GM12865 (cell line): ENCODE measurements around the gene PFDN2.
A peak's percentile ranks its signal among the peaks of the same experiment; 100 is the strongest.

Experiments
- DNase-seq: peaks from one replicate; pipeline ENCODE4 v3.0.0; 2010; ENCODE audit warnings: low read depth
- H3K4me3 ChIP-seq: 2 replicates; pipeline ENCODE4 v1.5.1; 2011; ENCODE audit warnings: mild to moderate bottlenecking, low read depth, low read length, control low read depth
- CTCF ChIP-seq: IDR thresholded peaks from 2 replicates; pipeline ENCODE4 v1.5.1; 2011; ENCODE audit warnings: low read length, control low read depth, low read depth, inconsistent platforms; ENCODE audit not compliant: insufficient read depth; ENCODE audit errors: missing control alignments

PFDN2 gene

GRCh38 chr1:161139766-161140165, 21.9 kb upstream of the PFDN2 start:
- no peak overlapping the region for H3K4me3 ChIP-seq
- DNase-seq = peak; percentile 52
- peak; percentile 23 for TF ChIP-seq CTCF

- TF ChIP-seq CTCF = no peak
- no peak overlapping the region for H3K4me3 ChIP-seq
- no peak for DNase-seq
Measured at GRCh38 chr1:161138431-161138830, 20.6 kb upstream of the PFDN2 start.

- no peak for TF ChIP-seq CTCF
- H3K4me3 ChIP-seq = no peak overlapping the region
- no peak for DNase-seq
Measured at GRCh38 chr1:161137881-161138280, 20.0 kb upstream of the PFDN2 start.

- peak overlapping the region; percentile 100 for H3K4me3 ChIP-seq
- TF ChIP-seq CTCF = no peak
- DNase-seq = no peak
Measured at GRCh38 chr1:161133220-161133740, 15.4 kb upstream of the PFDN2 start.

- peak within 1 kb of the TSS; percentile 100 for H3K4me3 ChIP-seq
- TF ChIP-seq CTCF = no peak
- DNase-seq = peak; percentile 97
Measured at GRCh38 chr1:161132410-161133219, 14.8 kb upstream of the PFDN2 start, which contains the start of gene DEDD. Gene DEDD, minus strand, starts transcription at chr1:161132667. Its CDS starts 8,205 bp downstream, at chr1:161124462.

GRCh38 chr1:161131523-161132409, 13.9 kb upstream of the PFDN2 start:
- DNase-seq = peak; percentile 20

More at GRCh38 chr1:161131523-161132409, 13.9 kb upstream of the PFDN2 start:
- peak overlapping the region; percentile 100 for H3K4me3 ChIP-seq
- no peak for TF ChIP-seq CTCF
